Esophagus squamous epithelium (tissue), 5 donors: Measurements from ENCODE around the gene MRPL43. TPM values are rescaled to one million over a fixed set of nuclear protein-coding genes. Genes with fewer than 3 reads are reported as not detected.

Source experiments
- DNase-seq: peaks from one replicate; lab custom pipeline; 2025; lab: John Stamatoyannopoulos, UW
- H3K27ac ChIP-seq, 4 donors: fragments of 200-600 bp; sonication (generic); one replicate each; pipeline ENCODE4 v1.5.1; 2016 to 2019; ENCODE audit warnings: mild to moderate bottlenecking in 1 of 4
- H3K27me3 ChIP-seq, 4 donors: fragments of 200-600 bp; sonication (generic); 1 replicate in 3 of 4; 2 replicates in 1 of 4; pipeline versions ENCODE4 v1.5.1 to v1.6.0; 2017 to 2021; ENCODE audit warnings: antibody characterized with exemption in 1 of 4
- H3K36me3 ChIP-seq, 3 donors: fragments of 200-600 bp; sonication (generic); one replicate each; pipeline ENCODE4 v1.5.1; 2016 to 2019
- H3K4me1 ChIP-seq, 3 donors: fragments of 200-600 bp; sonication (generic); one replicate each; pipeline ENCODE4 v1.5.1; 2017 to 2019
- H3K4me3 ChIP-seq, 4 donors: fragments of 200-600 bp; sonication (generic); 1 replicate in 3 of 4; 2 replicates in 1 of 4; pipeline ENCODE4 v1.5.1; 2016 to 2019; ENCODE audit warnings: mild to moderate bottlenecking in 2 of 4, moderate library complexity in 1 of 4
- H3K9me3 ChIP-seq, 3 donors: fragments of 200-600 bp; sonication (generic); one replicate each; pipeline ENCODE4 v1.5.1; 2016 to 2019
- CTCF ChIP-seq, 6 experiments: fragments of 450-650 bp in 4 of 6; fragments of 200-600 bp in 2 of 6; sonication (generic) in 2 of 6; IDR thresholded peaks; one replicate each; pipeline ENCODE4 v1.5.1; 2016 to 2019; ENCODE audit warnings: antibody characterized with exemption in 6 of 6, mild to moderate bottlenecking in 4 of 6, moderate library complexity in 4 of 6
- POLR2A ChIP-seq, 4 donors: fragments of 450-650 bp; IDR thresholded peaks; one replicate each; pipeline ENCODE4 v1.6.1; 2017; ENCODE audit warnings: antibody characterized with exemption in 4 of 4, mild to moderate bottlenecking in 4 of 4, moderate library complexity in 3 of 4
- WGBS, 2 donors: methylation state at CpG; one replicate each; pipeline ENCODE4 v1.1.5; 2018; 5-methylcytosine and 5-hydroxymethylcytosine counted together
- intact Hi-C: fragments of 100-400 bp; cut with DNase I; formaldehyde crosslinking; loops from one replicate; pipeline ENCODE4 v1.15.0; 2022
- total RNA-seq, 4 donors: library from RNA; depleted of rRNA; stranded (reverse); fragments of >200 nt; gene quantifications; one replicate each; pipeline ENCODE4 v1.1.0, GENCODE V29; 2016
- donor health status: DM: yes; HTN: yes; CAD: no.

Gene MRPL43
- total RNA-seq, 4 donors from 2014 or later, result 52.7 to 71.9 (median 60.7) TPM

- Histone ChIP-seq H3K4me3 (peak overlapping the region; percentile 41 to 69 (median 64)), H3K27me3 (no peaks in the 10 kb centered on the region), H3K36me3 (peaks cover 0 to 28% (median 0%) of the 10 kb centered on the region in 3 donors), H3K4me1 (peaks cover 12 to 20% (median 15%) of the 10 kb centered on the region in 3 donors), H3K9me3 (no peaks in the 10 kb centered on the region), H3K27ac (no peak overlapping the region)
- intact Hi-C loops, result no loop called here
- no peak for DNase-seq
- no peak for TF ChIP-seq POLR2A (IDR thresholded peaks at IDR 0.05)
- TF ChIP-seq CTCF (IDR thresholded peaks at IDR 0.05), result no peak
- WGBS, 2 donors, result 7 to 23% methylated on average over 5 to 6 of the region's 9 CpGs
Measured at GRCh38 chr10:100968863-100969186, 18.5 kb downstream of the MRPL43 start.

- no peak overlapping the region for H3K4me3 ChIP-seq
- H3K36me3 ChIP-seq, result peaks cover 0 to 33% (median 0%) of the 10 kb centered on the region in 3 donors
- no peaks in the 10 kb centered on the region for H3K27me3 ChIP-seq
- H3K27ac ChIP-seq, result no peak overlapping the region
- intact Hi-C loops, result no loop called here
- WGBS, 2 donors, result 70 to 88% methylated on average over 2 of the region's 2 CpGs
- H3K4me1 ChIP-seq, result peaks cover 12 to 20% (median 15%) of the 10 kb centered on the region in 3 donors
- no peaks in the 10 kb centered on the region for H3K9me3 ChIP-seq
- no peak for DNase-seq
- TF ChIP-seq POLR2A (IDR thresholded peaks at IDR 0.05) (no peak), CTCF (IDR thresholded peaks at IDR 0.05) (no peak)
Measured at GRCh38 chr10:100968062-100968736, 19.1 kb downstream of the MRPL43 start.

- DNase-seq, result no peak
- TF ChIP-seq POLR2A (IDR thresholded peaks at IDR 0.05) (no peak), CTCF (IDR thresholded peaks at IDR 0.05) (no peak)
- peaks cover 12 to 20% (median 15%) of the 10 kb centered on the region in 3 donors for H3K4me1 ChIP-seq
- peaks cover 0 to 42% (median 0%) of the 10 kb centered on the region in 3 donors for H3K36me3 ChIP-seq
- H3K27me3 ChIP-seq, result no peaks in the 10 kb centered on the region
- no peak overlapping the region for H3K27ac ChIP-seq
- intact Hi-C loops, result no loop called here
- H3K9me3 ChIP-seq, result no peaks in the 10 kb centered on the region
- no peak overlapping the region for H3K4me3 ChIP-seq
- WGBS, 2 donors, result 85 to 87% methylated on average over 2 of the region's 2 CpGs
Measured at GRCh38 chr10:100967332-100967731, 20.0 kb downstream of the MRPL43 start.

GRCh38 chr10:100966887-100967286 lies 20.4 kb downstream of the MRPL43 start:
- intact Hi-C loops, result no loop called here
- DNase-seq, result no peak
- Histone ChIP-seq H3K36me3 (peaks cover 0 to 46% (median 0%) of the 10 kb centered on the region in 3 donors), H3K4me1 (peaks cover 12 to 20% (median 15%) of the 10 kb centered on the region in 3 donors), H3K27ac (no peak overlapping the region), H3K9me3 (no peaks in the 10 kb centered on the region), H3K4me3 (no peak overlapping the region), H3K27me3 (no peaks in the 10 kb centered on the region)
- 71 to 84% methylated on average over 2 of the region's 2 CpGs for WGBS, 2 donors
- no peak for TF ChIP-seq CTCF (IDR thresholded peaks at IDR 0.05)
- no peak for TF ChIP-seq POLR2A (IDR thresholded peaks at IDR 0.05)

- DNase-seq, result no peak
- Histone ChIP-seq H3K36me3 (peaks cover 0 to 57% (median 0%) of the 10 kb centered on the region in 3 donors), H3K9me3 (no peaks in the 10 kb centered on the region), H3K27ac (no peak overlapping the region), H3K4me3 (no peak overlapping the region), H3K27me3 (no peaks in the 10 kb centered on the region), H3K4me1 (peaks cover 12 to 20% (median 15%) of the 10 kb centered on the region in 3 donors)
- TF ChIP-seq POLR2A (IDR thresholded peaks at IDR 0.05) (no peak), CTCF (IDR thresholded peaks at IDR 0.05) (no peak)
- 71 to 83% methylated on average over 5 of the region's 5 CpGs for WGBS, 2 donors
- intact Hi-C loops, result no loop called here
Measured at GRCh38 chr10:100965820-100966219, 21.5 kb downstream of the MRPL43 start.
